ENCODE measurements around the gene ABCD3. TPM values are rescaled to one million over a fixed set of nuclear protein-coding genes. Genes with fewer than 3 reads are reported as not detected.

Gene ABCD3
- total RNA-seq, 1 experiment from 2014 or later = 48.8 TPM

DNA sequence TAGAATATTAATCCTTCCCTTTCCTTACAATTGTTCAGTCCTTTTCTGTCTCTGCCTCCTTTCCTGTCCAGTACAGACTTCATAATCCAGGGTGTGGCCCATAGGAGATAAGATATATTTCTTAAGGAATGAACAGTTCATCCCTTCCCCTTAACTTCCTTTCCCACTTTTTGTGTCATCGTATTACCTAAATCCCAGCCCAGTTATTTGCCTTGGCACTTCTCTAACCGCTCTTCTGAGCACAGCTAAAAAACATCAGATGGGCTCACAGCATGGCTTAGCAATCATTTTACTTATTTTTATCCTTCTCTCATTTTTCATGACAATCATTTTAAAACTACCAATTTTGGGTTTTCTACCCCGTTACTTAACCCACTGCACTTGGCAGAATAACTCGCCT lies 83.7 kb downstream of the ABCD3 start:
- intact Hi-C loops (cut with micrococcal nuclease) = no loop called here
- Histone ChIP-seq H3K9me2 (ENCODE audit: insufficient read depth) (no peaks in the 10 kb centered on the region), H4K20me1 (ENCODE audit: insufficient read depth) (no peaks in the 10 kb centered on the region), H3K79me2 (ENCODE audit: insufficient read depth, low read length) (no peaks in the 10 kb centered on the region), H3K4me2 (ENCODE audit: low read length) (no peak overlapping the region), H3K9ac (ENCODE audit: low read length) (no peak overlapping the region), H3K27me3 (ENCODE audit: insufficient read depth, low read length) (no peaks in the 10 kb centered on the region), H3K9me3 (ENCODE audit: control insufficient read depth in 1 of 2, insufficient read depth in 1 of 2, low read depth in 1 of 2, low read length in 2 of 2) (no peaks in the 10 kb centered on the region), H3K4me3 (replicated peaks in 1 of 2; ENCODE audit: low read depth in 1 of 2, low read length in 2 of 2) (no peak overlapping the region), H2AFZ (ENCODE audit: low read depth, low read length, poor library complexity, severe bottlenecking) (no peak overlapping the region), H3K4me1 (ENCODE audit: control insufficient read depth in 1 of 2, insufficient read depth in 2 of 2, low read length in 2 of 2) (no peaks in the 10 kb centered on the region), H3K27ac (ENCODE audit: low read depth, low read length) (no peak overlapping the region), H3K36me3 (ENCODE audit: control insufficient read depth in 1 of 2, insufficient read depth in 2 of 2, low read length in 2 of 2) (peaks cover 11 to 12% of the 10 kb centered on the region in 2 experiments)
- ATAC-seq (no peak), DNase-seq (ENCODE audit: low read depth, low spot score) (no peak)
- ChIA-PET POLR2A (no interaction called here), CTCF (interaction anchor here (1.7 kb wide), 1 partner anchor 13 kb away, joined by 8 read pairs; no protein-coding TSS in a partner anchor), RAD21 (ENCODE audit: low non-redundant PET in 1 of 2, low total read pairs in 2 of 2, uncharacterized antibody in 2 of 2, unreplicated experiment in 2 of 2) (no interaction called here)
- TF ChIP-seq EZH2 (IDR thresholded peaks at IDR 0.05) = no peak
- TF ChIP-seq, protein P1, sequence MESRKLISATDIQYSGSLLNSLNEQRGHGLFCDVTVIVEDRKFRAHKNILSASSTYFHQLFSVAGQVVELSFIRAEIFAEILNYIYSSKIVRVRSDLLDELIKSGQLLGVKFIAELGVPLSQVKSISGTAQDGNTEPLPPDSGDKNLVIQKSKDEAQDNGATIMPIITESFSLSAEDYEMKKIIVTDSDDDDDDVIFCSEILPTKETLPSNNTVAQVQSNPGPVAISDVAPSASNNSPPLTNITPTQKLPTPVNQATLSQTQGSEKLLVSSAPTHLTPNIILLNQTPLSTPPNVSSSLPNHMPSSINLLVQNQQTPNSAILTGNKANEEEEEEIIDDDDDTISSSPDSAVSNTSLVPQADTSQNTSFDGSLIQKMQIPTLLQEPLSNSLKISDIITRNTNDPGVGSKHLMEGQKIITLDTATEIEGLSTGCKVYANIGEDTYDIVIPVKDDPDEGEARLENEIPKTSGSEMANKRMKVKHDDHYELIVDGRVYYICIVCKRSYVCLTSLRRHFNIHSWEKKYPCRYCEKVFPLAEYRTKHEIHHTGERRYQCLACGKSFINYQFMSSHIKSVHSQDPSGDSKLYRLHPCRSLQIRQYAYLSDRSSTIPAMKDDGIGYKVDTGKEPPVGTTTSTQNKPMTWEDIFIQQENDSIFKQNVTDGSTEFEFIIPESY (IDR thresholded peaks at IDR 0.05; ENCODE audit: extremely low read depth, insufficient replicate concordance, low read length) = no peak
- TF ChIP-seq YY1 (IDR thresholded peaks at IDR 0.05; ENCODE audit: extremely low read depth, insufficient replicate concordance, low read depth, low read length) = no peak
- no peak for TF ChIP-seq EGR1 (IDR thresholded peaks at IDR 0.05; ENCODE audit: low read depth)
- TF ChIP-seq CBX3 (IDR thresholded peaks at IDR 0.05; ENCODE audit: low read depth) = no peak
- no peak for TF ChIP-seq POLR2AphosphoS5 (IDR thresholded peaks at IDR 0.05; ENCODE audit: low read depth, low read length)
- TF ChIP-seq CTCF (IDR thresholded peaks at IDR 0.05 in 2 of 3, conservative IDR thresholded peaks at IDR 0.05 in 1 of 3; ENCODE audit: borderline replicate concordance in 1 of 3, insufficient read depth in 1 of 3, low read depth in 2 of 3, low read length in 2 of 3) = no peak
- TF ChIP-seq, protein P2, sequence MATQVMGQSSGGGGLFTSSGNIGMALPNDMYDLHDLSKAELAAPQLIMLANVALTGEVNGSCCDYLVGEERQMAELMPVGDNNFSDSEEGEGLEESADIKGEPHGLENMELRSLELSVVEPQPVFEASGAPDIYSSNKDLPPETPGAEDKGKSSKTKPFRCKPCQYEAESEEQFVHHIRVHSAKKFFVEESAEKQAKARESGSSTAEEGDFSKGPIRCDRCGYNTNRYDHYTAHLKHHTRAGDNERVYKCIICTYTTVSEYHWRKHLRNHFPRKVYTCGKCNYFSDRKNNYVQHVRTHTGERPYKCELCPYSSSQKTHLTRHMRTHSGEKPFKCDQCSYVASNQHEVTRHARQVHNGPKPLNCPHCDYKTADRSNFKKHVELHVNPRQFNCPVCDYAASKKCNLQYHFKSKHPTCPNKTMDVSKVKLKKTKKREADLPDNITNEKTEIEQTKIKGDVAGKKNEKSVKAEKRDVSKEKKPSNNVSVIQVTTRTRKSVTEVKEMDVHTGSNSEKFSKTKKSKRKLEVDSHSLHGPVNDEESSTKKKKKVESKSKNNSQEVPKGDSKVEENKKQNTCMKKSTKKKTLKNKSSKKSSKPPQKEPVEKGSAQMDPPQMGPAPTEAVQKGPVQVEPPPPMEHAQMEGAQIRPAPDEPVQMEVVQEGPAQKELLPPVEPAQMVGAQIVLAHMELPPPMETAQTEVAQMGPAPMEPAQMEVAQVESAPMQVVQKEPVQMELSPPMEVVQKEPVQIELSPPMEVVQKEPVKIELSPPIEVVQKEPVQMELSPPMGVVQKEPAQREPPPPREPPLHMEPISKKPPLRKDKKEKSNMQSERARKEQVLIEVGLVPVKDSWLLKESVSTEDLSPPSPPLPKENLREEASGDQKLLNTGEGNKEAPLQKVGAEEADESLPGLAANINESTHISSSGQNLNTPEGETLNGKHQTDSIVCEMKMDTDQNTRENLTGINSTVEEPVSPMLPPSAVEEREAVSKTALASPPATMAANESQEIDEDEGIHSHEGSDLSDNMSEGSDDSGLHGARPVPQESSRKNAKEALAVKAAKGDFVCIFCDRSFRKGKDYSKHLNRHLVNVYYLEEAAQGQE (IDR thresholded peaks at IDR 0.05; ENCODE audit: low read depth) = no peak
- TF ChIP-seq SIN3A (IDR thresholded peaks at IDR 0.05; ENCODE audit: low read depth) = no peak
- no peak for TF ChIP-seq MAX (IDR thresholded peaks at IDR 0.05)
- TF ChIP-seq EZH2phosphoT487 (IDR thresholded peaks at IDR 0.05; ENCODE audit: borderline replicate concordance) = no peak
- no peak for TF ChIP-seq CEBPB (IDR thresholded peaks at IDR 0.05; ENCODE audit: low read depth)
- TF ChIP-seq ELF1 (IDR thresholded peaks at IDR 0.05; ENCODE audit: borderline replicate concordance, low read depth) = no peak
- TF ChIP-seq JUND (IDR thresholded peaks at IDR 0.05) = no peak
- no TSS peak for BruUV-seq (replicated peaks)
